SK-N-SH (cell line): ENCODE data around the gene MPC1.

ENCODE experiments used
- CTCF ChIP-seq: fragments of 200-600 bp; sonication (generic); IDR thresholded peaks from 2 replicates; pipeline ENCODE4 v1.6.1; 2017; ENCODE audit warnings: antibody characterized with exemption, mild to moderate bottlenecking, moderate library complexity
- EP300 ChIP-seq, 2 experiments: IDR thresholded peaks; 2 replicates each; pipeline versions ENCODE4 v1.4.0 to v1.6.1; 2012; ENCODE audit warnings: borderline replicate concordance in 1 of 2, low read depth in 1 of 2, low read length in 1 of 2
- FOSL2 ChIP-seq: IDR thresholded peaks from 2 replicates; pipeline ENCODE4 v1.4.0; 2012; ENCODE audit warnings: low read depth, mild to moderate bottlenecking, moderate library complexity, borderline replicate concordance
- FOXJ3 ChIP-seq: sonication (generic); formaldehyde crosslinking; IDR thresholded peaks from 2 replicates; pipeline ENCODE4 v1.5.1; 2020; ENCODE audit warnings: mild to moderate bottlenecking, missing genetic modification reagents
- GABPA ChIP-seq: IDR thresholded peaks from 2 replicates; pipeline ENCODE4 v1.4.0; 2012; ENCODE audit warnings: low read depth, mild to moderate bottlenecking
- MAX ChIP-seq: IDR thresholded peaks from 2 replicates; pipeline ENCODE4 v1.4.0; 2012; ENCODE audit warnings: low read depth
- PBX3 ChIP-seq: IDR thresholded peaks from 2 replicates; pipeline ENCODE4; 2012
- POLR2AphosphoS5 ChIP-seq: IDR thresholded peaks from 2 replicates; pipeline ENCODE4 v1.6.1; 2012; ENCODE audit warnings: low read depth, low read length
- TCF12 ChIP-seq: IDR thresholded peaks from 2 replicates; pipeline ENCODE4 v1.4.0; 2012
- ZBTB33 ChIP-seq: IDR thresholded peaks from 2 replicates; pipeline ENCODE4 v1.4.0; 2012; ENCODE audit warnings: low read depth, borderline replicate concordance

GRCh38 chr6:166338854-166339253 lies 43.9 kb downstream of the MPC1 start:
- TF ChIP-seq CTCF (no peak), MAX (no peak), EP300 (IDR thresholded peaks at IDR 0.05; ENCODE audit: borderline replicate concordance in 1 of 2, low read depth in 1 of 2, low read length in 1 of 2) (no peak), FOSL2 (no peak), POLR2AphosphoS5 (no peak), TCF12 (no peak), FOXJ3 (CRISPR knock-in tag) (no peak), GABPA (no peak), PBX3 (no peak), ZBTB33 (no peak)
